ENCODE data around the gene AFF3. TPM values are rescaled to one million over a fixed set of nuclear protein-coding genes. Genes with fewer than 3 reads are reported as not detected.

AFF3 gene
- total and polyA plus RNA-seq, 12 donors, result 1.1 to 7.5 (median 3.9) TPM

DNA sequence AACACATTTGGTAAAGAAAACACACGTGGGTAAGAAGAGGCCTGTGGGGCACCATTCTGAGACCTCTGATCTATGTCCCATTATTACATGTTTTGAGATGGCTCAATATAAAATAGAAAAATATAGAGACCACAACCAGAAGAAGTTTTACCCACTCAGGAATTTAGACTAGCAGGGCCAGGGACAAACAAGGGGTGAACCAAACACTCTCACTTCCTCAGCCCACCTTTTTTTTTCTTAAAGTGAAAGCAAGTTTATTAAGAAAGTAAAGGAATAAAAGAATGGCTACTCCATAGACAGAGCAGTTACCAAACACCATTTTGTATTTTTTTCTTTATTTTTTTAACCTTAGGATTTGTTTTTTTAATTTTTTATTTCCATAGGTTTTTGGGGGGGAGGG is 533.5 kb downstream of the AFF3 start:
- Histone ChIP-seq H3K27ac (no peak overlapping the region), H3K27me3 (no peaks in the 10 kb centered on the region), H3K4me1 (replicated peaks in 1 of 2) (no peaks in the 10 kb centered on the region), H3K4me3 (no peak overlapping the region), H3K9me3 (replicated peaks in 1 of 3) (no peaks in the 10 kb centered on the region), H3K36me3 (replicated peaks in 1 of 2) (no peaks in the 10 kb centered on the region)
- intact Hi-C loops (cut with DNase I), result no loop called here
- DNase-seq, result no peak
- 34 to 84% (median 57%) methylated on average over 1 of the region's 1 CpG for WGBS, 4 donors
- TF ChIP-seq, protein P1, sequence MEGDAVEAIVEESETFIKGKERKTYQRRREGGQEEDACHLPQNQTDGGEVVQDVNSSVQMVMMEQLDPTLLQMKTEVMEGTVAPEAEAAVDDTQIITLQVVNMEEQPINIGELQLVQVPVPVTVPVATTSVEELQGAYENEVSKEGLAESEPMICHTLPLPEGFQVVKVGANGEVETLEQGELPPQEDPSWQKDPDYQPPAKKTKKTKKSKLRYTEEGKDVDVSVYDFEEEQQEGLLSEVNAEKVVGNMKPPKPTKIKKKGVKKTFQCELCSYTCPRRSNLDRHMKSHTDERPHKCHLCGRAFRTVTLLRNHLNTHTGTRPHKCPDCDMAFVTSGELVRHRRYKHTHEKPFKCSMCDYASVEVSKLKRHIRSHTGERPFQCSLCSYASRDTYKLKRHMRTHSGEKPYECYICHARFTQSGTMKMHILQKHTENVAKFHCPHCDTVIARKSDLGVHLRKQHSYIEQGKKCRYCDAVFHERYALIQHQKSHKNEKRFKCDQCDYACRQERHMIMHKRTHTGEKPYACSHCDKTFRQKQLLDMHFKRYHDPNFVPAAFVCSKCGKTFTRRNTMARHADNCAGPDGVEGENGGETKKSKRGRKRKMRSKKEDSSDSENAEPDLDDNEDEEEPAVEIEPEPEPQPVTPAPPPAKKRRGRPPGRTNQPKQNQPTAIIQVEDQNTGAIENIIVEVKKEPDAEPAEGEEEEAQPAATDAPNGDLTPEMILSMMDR (IDR thresholded peaks at IDR 0.05), result no peak
- no peak for TF ChIP-seq POLR2A (IDR thresholded peaks at IDR 0.05)

DNA sequence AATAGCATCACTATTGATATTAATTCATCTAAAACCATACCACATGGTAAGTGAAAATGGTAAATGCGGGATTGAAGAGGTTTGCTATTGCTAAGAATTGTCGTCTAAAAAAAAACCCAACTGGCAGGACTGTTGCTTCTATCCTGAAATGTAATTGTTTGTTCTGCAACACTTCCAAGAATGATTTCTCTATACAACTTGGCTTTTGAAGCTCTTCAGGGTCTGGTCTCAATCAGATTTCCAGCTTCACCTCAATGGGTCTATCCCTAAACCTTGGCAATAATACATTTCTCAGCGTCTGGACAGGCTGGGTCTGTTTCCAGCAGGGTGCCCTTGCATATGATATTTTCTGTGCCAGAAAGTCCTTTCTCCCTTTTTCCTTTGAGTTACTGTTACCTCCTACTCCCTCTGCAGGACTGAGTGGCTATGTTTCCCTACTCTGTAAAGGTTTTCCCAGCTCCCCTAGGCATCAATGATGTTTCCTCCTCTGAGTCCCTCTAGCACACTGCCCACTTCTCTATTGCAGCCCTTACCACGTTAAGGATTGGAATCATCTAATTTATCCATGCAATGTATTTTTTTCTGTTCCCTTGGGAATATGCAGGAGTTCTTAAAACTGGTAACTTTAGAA is 534.4 kb downstream of the AFF3 start:
- H3K9me3 ChIP-seq (replicated peaks in 1 of 3), result no peaks in the 10 kb centered on the region
- H3K27ac ChIP-seq, result no peak overlapping the region
- no peaks in the 10 kb centered on the region for H3K36me3 ChIP-seq (replicated peaks in 1 of 2)
- no peaks in the 10 kb centered on the region for H3K4me1 ChIP-seq (replicated peaks in 1 of 2)
- no peak overlapping the region for H3K4me3 ChIP-seq
- H3K27me3 ChIP-seq, result no peaks in the 10 kb centered on the region
- TF ChIP-seq, protein P1 (IDR thresholded peaks at IDR 0.05), result no peak
- no peak for TF ChIP-seq POLR2A (IDR thresholded peaks at IDR 0.05)
- no peak for DNase-seq
- 56 to 66% (median 61%) methylated on average over 4 of the region's 4 CpGs for WGBS, 4 donors
- intact Hi-C loops (cut with DNase I), result no loop called here

DNA sequence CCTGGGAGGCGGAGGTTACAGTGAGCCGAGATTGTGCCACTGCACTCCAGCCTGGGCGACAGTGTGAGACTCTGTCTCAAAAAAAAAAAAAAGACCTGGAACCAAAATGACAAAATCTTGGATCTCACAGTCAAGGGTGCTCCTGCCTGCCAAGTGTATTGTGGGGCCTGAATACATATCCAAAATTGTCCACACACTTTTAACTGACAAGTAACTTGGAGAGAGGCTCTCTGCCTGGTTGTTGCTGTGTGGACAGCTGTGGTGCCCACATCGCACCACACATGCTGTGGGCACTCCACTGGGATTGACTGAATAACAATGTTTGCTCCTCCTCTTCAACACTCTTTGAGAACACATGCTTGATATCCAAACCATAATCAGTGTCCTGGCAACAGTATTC is 534.9 kb downstream of the AFF3 start:
- intact Hi-C loops (cut with DNase I), result no loop called here
- no peaks in the 10 kb centered on the region for H3K27me3 ChIP-seq
- DNase-seq, result no peak
- H3K27ac ChIP-seq, result no peak overlapping the region
- H3K4me3 ChIP-seq, result no peak overlapping the region
- no peaks in the 10 kb centered on the region for H3K9me3 ChIP-seq (replicated peaks in 1 of 3)
- H3K36me3 ChIP-seq (replicated peaks in 1 of 2), result no peaks in the 10 kb centered on the region
- no peak for TF ChIP-seq POLR2A (IDR thresholded peaks at IDR 0.05)
- TF ChIP-seq, protein P1 (IDR thresholded peaks at IDR 0.05), result no peak
- no peaks in the 10 kb centered on the region for H3K4me1 ChIP-seq (replicated peaks in 1 of 2)
- 70 to 82% (median 74%) methylated on average over 4 of the region's 4 CpGs for WGBS, 4 donors

DNA sequence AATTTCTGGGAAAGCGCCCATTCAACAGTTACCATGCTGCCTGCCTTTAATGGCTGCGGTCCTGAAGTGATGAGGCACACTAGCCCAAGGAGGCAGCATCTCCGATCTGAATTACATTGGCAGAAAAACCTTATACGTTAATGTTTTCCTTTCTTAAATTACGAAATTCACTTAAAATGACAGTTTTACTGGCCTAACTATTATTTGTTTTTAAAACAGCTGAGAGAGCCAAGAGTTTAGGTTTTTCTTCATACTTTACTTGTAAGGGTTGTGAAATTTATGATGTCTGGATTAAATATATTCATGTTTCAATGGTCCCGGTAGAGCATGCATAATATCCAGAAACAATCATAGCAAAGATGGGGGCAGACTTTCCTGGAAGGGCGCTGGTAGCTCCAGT is 537.4 kb downstream of the AFF3 start:
- no peak overlapping the region for H3K27ac ChIP-seq
- intact Hi-C loops (cut with DNase I), result no loop called here
- WGBS, 4 donors, result 74 to 82% (median 78%) methylated on average over 7 of the region's 7 CpGs

More for the DNA sequence above, 537.4 kb downstream of the AFF3 start:
- no peak for DNase-seq
- TF ChIP-seq POLR2A (IDR thresholded peaks at IDR 0.05), result no peak
- TF ChIP-seq, protein P1 (IDR thresholded peaks at IDR 0.05), result no peak
- Histone ChIP-seq H3K4me1 (replicated peaks in 1 of 2) (peaks cover 0 to 7% of the 10 kb centered on the region in 2 donors), H3K4me3 (no peak overlapping the region), H3K27me3 (no peaks in the 10 kb centered on the region), H3K36me3 (replicated peaks in 1 of 2) (no peaks in the 10 kb centered on the region), H3K9me3 (replicated peaks in 1 of 3) (no peaks in the 10 kb centered on the region)
